ENCODE results near the gene OTOL1.

Gene OTOL1

DNA sequence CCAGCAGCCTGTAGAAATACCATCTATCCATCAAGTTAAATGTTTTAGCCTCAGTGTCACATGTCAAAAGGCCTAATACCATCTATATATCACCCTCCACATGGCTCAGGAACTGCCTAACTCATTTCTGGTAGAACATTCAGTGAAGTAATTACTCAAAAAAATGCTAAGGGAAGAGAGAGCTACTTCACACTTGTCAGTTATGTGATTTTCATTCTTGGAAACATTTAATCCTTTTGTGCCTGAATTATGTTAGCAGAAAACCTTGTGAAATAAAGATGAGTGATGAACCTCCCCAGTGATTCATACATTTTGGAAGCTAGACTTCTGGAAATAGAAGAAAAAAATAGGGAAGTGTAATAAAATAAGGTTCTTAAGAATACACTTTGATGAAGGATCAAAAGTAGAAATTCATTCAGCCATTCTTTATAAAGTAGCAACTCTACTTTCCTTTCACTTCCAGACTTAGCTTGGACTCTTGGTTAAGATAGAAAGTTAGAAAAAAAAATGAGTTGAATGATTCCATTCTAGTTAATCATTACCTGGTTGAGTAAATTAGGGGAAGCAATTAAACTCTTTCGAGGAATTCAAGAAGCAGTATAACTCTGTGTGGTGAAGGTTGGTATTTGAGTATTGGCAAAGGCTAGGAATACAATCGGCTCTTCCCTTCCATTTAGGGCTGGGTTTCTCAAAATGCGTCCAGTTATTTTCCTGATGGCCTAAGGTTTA lies 3.6 kb downstream of the OTOL1 start:
- no peaks in the 10 kb centered on the region for H3K4me1 Mint-ChIP-seq (ENCODE audit: low read depth)
- H3K27ac Mint-ChIP-seq: no peak overlapping the region
- H3K9me3 Mint-ChIP-seq: peaks cover 3% of the 10 kb centered on the region
- H3K36me3 Mint-ChIP-seq (ENCODE audit: low read depth): no peaks in the 10 kb centered on the region
- H3K27me3 Mint-ChIP-seq (ENCODE audit: low read depth): no peaks in the 10 kb centered on the region
- H3K4me3 Mint-ChIP-seq: no peak overlapping the region

DNA sequence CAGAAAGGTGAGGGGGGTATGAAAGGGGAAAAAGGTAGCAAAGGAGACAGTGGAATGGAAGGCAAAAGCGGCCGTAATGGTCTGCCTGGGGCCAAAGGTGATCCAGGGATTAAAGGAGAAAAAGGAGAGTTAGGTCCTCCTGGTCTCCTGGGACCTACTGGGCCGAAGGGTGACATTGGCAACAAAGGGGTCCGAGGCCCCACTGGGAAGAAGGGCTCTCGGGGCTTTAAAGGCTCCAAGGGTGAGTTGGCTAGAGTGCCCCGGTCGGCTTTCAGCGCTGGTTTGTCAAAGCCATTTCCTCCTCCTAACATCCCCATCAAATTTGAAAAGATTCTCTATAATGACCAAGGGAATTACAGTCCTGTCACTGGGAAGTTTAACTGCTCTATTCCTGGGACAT lies 6.7 kb downstream of the OTOL1 start:
- Mint-ChIP-seq H3K27ac (no peak overlapping the region), H3K9me3 (no peaks in the 10 kb centered on the region), H3K27me3 (ENCODE audit: low read depth) (no peaks in the 10 kb centered on the region), H3K4me3 (no peak overlapping the region), H3K36me3 (ENCODE audit: low read depth) (no peaks in the 10 kb centered on the region), H3K4me1 (ENCODE audit: low read depth) (no peaks in the 10 kb centered on the region)

DNA sequence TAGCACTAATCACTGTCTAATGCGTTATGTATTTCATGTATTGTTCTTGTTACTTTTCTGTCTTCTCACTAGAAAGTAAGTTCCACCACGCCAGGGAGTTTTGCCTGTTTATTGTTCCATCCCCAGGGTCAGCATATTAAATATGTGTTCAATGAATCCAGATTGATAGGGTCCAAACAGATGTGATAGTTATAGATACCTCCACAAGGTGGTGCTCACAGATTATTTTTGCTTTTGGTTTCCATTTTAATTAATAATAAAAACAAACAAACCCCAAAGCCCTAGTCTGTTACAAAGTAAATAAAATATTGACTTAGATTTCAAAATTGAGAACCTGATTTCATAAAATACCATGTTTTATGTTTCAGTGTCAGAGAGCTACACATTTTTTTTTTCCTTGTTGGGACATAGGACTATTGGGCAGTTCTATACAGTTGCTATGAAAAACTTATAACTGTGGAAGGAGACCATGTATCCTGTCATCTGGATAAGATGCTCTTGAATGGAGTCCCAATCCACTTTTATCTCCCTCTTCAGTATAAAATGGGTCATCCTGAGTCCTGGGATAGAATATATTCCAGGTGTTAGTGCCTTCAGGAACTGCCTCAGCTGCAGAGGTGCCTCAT lies 12.4 kb downstream of the OTOL1 start:
- H3K36me3 Mint-ChIP-seq (ENCODE audit: low read depth): no peaks in the 10 kb centered on the region
- no peaks in the 10 kb centered on the region for H3K27me3 Mint-ChIP-seq (ENCODE audit: low read depth)
- no peaks in the 10 kb centered on the region for H3K4me1 Mint-ChIP-seq (ENCODE audit: low read depth)
- no peak overlapping the region for H3K27ac Mint-ChIP-seq
- no peak overlapping the region for H3K4me3 Mint-ChIP-seq
- no peaks in the 10 kb centered on the region for H3K9me3 Mint-ChIP-seq

DNA sequence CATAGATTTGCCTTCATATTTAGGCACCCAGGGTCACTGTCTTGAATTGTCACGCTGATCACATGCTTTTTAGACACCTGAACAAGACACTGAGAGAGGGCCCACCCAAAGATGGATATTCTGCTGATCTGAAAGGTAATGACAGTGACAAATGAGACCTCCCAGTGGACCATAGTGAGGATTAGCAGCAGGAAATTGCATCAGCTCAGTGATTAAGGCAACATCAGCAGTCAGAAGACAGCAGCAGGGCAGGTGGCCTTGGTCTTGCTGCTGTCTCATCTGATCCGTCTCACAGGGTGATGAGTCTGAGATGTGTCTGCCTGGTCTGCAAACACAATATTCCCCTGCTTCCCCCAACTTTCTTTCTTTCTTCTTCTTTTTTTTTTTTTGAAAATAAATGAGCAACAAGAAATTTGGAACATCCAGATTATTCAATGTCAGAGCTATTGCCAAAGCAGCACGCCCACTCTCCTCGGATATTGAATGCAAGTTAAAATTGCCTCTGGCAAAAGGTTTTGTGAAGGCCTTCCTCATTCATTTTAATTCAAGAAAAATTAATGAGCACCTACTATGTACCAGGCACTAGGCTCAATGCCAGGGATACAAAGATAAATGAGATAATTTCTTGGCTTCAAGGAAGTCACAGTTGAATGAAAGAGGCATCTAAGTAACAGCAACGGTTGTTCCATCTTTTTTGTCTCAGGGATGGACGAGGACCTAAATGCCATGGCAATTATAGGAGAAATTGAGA lies 14.1 kb downstream of the OTOL1 start:
- no peak overlapping the region for H3K27ac Mint-ChIP-seq
- H3K27me3 Mint-ChIP-seq (ENCODE audit: low read depth): no peaks in the 10 kb centered on the region
- H3K4me3 Mint-ChIP-seq: no peak overlapping the region
- no peaks in the 10 kb centered on the region for H3K9me3 Mint-ChIP-seq
- H3K4me1 Mint-ChIP-seq (ENCODE audit: low read depth): no peaks in the 10 kb centered on the region
- no peaks in the 10 kb centered on the region for H3K36me3 Mint-ChIP-seq (ENCODE audit: low read depth)

DNA sequence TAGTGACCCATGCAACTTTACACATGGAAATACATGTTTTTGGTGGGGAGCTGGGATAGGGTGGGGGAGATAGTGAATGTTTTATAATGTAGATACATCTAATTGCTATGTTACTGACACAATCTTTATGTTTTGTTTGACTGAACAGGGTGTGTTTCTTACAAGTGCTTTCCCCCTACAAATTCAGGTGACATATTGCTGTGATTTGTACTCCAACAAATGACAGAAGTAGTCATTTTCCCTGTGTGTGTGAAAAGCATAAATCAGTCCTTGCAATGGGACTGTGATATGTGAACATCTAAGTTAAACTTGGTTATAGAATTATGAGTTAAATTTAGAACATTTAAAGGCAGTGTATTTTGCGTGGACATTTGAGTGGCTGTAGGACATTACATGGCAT lies 27.3 kb downstream of the OTOL1 start:
- Mint-ChIP-seq H3K36me3 (ENCODE audit: low read depth) (no peaks in the 10 kb centered on the region), H3K27me3 (ENCODE audit: low read depth) (no peaks in the 10 kb centered on the region), H3K27ac (no peak overlapping the region), H3K4me3 (no peak overlapping the region), H3K4me1 (ENCODE audit: low read depth) (no peaks in the 10 kb centered on the region), H3K9me3 (no peaks in the 10 kb centered on the region)

DNA sequence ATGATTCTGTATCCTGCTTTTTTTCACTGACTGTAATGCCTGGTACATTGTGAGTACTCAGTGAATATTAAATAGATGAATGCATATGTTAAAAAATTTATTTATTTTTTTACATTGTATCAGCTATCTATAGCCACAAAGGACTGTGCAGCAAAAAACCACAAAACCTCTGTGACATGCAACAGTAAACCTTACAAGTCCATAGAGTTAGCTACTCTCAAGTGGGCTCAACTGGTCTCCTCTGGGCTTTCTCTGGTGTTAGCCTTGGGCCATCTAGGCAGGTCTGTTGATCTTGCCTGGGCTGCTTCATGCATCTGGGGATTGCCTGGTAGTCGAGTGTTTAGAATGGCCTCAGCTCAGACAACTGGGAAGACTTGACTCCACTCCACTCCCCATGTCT lies 35.3 kb downstream of the OTOL1 start:
- no peak overlapping the region for H3K27ac Mint-ChIP-seq
- H3K9me3 Mint-ChIP-seq: no peaks in the 10 kb centered on the region
- H3K4me3 Mint-ChIP-seq: no peak overlapping the region
- no peaks in the 10 kb centered on the region for H3K4me1 Mint-ChIP-seq (ENCODE audit: low read depth)
- H3K36me3 Mint-ChIP-seq (ENCODE audit: low read depth): no peaks in the 10 kb centered on the region
- H3K27me3 Mint-ChIP-seq (ENCODE audit: low read depth): no peaks in the 10 kb centered on the region

DNA sequence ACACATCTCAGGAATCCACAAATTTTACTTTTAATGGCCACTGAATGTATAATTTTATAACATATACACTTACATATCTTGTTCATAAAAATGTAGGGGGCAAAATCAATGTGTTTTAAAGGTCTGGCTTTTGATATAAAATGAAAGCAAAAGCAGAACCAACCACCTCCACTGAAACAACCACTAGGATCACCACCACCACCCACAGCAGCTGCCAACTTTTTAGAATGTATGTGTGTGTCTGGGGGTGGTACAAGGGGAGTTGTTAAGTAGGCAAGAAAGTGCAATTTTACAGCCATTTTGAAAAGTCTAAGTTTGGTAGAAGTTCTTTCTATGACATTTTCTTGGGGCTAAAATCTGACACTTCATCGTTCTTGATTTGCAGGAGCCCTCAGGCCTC lies 44.0 kb downstream of the OTOL1 start:
- Mint-ChIP-seq H3K4me1 (ENCODE audit: low read depth) (no peaks in the 10 kb centered on the region), H3K36me3 (ENCODE audit: low read depth) (no peaks in the 10 kb centered on the region), H3K27me3 (ENCODE audit: low read depth) (no peaks in the 10 kb centered on the region), H3K27ac (no peak overlapping the region), H3K4me3 (no peak overlapping the region), H3K9me3 (no peaks in the 10 kb centered on the region)

DNA sequence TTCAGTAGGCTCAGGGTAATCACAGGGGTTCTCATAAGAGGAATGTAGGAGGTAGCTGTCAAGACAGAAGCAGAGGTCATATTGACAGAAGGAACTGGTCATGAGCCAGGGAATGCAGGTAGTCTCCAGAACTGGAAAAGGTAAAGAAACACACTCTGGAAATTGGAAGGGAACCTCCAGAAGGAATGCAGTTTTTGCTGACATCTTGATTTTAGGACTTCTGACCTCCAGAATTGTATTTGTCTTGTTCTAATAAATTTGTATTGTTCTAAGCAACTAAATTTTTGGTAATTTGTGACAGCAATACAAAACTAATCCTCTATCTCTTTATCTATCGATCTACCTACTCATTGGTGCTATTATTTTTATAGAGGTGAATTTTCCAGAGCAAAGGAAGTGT lies 49.2 kb downstream of the OTOL1 start:
- no peaks in the 10 kb centered on the region for H3K27me3 Mint-ChIP-seq (ENCODE audit: low read depth)
- no peak overlapping the region for H3K27ac Mint-ChIP-seq
- H3K4me3 Mint-ChIP-seq: no peak overlapping the region
- no peaks in the 10 kb centered on the region for H3K9me3 Mint-ChIP-seq
- no peaks in the 10 kb centered on the region for H3K4me1 Mint-ChIP-seq (ENCODE audit: low read depth)
- H3K36me3 Mint-ChIP-seq (ENCODE audit: low read depth): no peaks in the 10 kb centered on the region

DNA sequence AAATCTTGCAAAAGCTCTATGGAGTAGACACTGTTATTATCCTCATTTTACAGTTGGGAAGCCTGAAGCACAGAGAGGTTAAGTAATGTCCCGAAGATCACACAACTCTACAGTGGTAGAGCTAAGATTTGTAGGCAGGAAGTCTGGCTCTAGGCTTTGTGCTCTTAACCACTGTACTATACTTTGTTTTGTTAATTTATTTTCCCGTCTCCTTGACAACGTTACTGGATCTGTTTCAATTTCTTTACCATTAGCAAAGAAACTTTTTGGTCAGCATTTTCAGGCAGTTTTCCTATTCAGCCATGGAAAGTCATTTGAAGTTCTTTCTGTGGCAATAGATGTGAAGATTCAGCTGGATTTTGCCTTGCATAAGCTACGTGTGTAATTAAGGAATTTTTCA lies 51.7 kb downstream of the OTOL1 start:
- H3K36me3 Mint-ChIP-seq (ENCODE audit: low read depth): no peaks in the 10 kb centered on the region
- H3K4me3 Mint-ChIP-seq: no peak overlapping the region
- H3K27me3 Mint-ChIP-seq (ENCODE audit: low read depth): no peaks in the 10 kb centered on the region
- H3K4me1 Mint-ChIP-seq (ENCODE audit: low read depth): no peaks in the 10 kb centered on the region
- no peaks in the 10 kb centered on the region for H3K9me3 Mint-ChIP-seq
- no peak overlapping the region for H3K27ac Mint-ChIP-seq

DNA sequence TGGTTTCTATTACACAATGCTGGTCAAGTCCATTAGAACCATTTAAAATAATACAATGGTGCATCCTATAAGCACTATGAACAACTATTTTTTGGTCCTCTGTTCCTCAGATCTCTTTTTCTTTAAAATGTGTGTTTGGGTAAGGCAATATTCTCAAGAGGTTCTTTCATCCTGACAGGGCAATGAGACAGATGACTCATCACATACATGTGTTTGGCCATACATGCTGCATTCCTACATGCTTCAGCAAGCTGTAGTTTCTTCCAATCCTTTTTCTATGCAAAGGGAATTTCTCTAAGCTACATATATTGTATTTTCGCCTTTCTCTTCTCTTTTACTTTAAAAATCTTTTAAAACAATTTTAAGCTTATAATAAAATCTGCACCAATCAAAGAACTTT lies 52.7 kb downstream of the OTOL1 start:
- H3K27ac Mint-ChIP-seq: no peak overlapping the region
- no peaks in the 10 kb centered on the region for H3K9me3 Mint-ChIP-seq
- H3K36me3 Mint-ChIP-seq (ENCODE audit: low read depth): no peaks in the 10 kb centered on the region
- no peak overlapping the region for H3K4me3 Mint-ChIP-seq
- H3K4me1 Mint-ChIP-seq (ENCODE audit: low read depth): no peaks in the 10 kb centered on the region
- H3K27me3 Mint-ChIP-seq (ENCODE audit: low read depth): no peaks in the 10 kb centered on the region

DNA sequence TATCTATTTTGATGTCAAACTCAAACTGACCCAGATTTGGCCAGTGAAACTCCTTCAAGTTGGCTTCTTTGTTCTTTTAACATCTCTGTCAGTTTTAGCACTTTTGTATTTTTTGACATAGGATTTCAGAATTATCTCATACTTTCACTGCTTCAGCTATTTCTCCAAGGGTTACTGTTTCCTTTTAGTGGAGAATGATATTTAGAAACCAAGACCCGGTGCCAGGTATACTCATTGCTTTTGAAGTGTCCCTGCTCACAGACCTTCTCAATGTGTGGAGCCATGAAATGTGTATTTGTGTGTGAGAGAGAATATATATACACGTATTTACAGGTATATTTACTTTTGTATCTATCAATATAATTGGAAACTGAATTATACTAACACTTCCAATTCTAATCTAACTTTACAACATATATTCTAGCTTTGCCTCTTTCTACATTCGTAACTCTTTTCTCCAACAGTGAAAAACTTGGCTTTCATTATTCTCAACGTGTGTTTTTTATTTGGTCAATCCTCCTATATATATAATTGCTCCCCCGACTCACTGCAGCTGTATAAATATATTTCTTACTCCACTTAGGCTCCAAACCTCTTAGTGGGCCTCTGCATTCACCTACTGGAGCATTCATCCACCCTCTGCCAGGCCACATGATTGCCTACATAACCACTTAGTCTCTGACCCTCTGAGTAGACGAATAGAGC lies 54.0 kb downstream of the OTOL1 start:
- Mint-ChIP-seq H3K27me3 (ENCODE audit: low read depth) (no peaks in the 10 kb centered on the region), H3K4me3 (no peak overlapping the region), H3K27ac (no peak overlapping the region), H3K4me1 (ENCODE audit: low read depth) (no peaks in the 10 kb centered on the region), H3K9me3 (no peaks in the 10 kb centered on the region), H3K36me3 (ENCODE audit: low read depth) (no peaks in the 10 kb centered on the region)

DNA sequence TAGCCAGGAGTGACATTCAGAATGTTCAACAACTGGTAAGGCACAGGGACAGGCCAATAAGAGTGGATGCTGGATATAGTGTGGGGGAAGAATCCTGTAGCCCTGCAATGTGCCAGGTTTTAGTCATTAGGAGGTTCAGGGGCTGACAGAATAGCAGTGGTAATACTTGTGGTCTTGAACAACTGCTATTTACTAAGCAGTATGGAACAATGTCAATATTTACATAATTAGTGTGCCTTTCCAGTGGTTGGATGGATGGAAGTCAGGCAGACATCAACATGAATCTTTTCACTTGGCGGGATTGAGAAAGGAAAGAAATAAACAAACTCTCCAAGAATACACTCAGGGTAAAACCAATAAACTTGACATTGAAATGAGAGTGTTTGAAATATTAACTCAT lies 55.1 kb downstream of the OTOL1 start:
- no peaks in the 10 kb centered on the region for H3K36me3 Mint-ChIP-seq (ENCODE audit: low read depth)
- H3K27me3 Mint-ChIP-seq (ENCODE audit: low read depth): no peaks in the 10 kb centered on the region
- H3K4me1 Mint-ChIP-seq (ENCODE audit: low read depth): no peaks in the 10 kb centered on the region
- H3K9me3 Mint-ChIP-seq: no peaks in the 10 kb centered on the region
- no peak overlapping the region for H3K27ac Mint-ChIP-seq
- no peak overlapping the region for H3K4me3 Mint-ChIP-seq

DNA sequence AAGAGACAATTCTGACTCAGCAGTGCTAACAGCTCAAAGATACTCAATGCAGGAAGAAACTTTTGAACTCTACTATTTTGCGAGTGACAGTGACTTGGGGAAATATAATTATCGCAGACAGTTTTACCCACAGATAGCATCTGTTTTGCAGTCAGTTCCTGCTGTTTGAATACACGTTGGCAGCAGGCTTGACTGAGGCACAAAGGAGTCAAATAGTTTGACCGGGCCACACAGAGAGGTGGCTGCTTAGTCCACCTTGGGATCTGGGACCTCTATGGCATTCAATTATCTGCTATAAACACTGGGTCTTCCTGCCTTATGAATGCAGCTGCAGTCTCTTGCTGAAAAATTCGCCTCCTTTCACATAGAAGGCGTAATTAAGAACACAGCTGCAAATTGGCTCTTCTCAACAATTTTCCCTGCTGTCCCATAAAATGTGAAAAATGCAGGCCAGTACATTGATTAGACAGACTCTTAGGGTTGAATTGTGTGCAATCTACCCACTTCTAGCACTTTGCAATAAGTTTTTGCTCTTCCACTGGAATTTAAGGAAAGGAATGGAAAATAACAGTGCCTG lies 56.5 kb downstream of the OTOL1 start:
- H3K27me3 Mint-ChIP-seq (ENCODE audit: low read depth): no peaks in the 10 kb centered on the region
- no peaks in the 10 kb centered on the region for H3K36me3 Mint-ChIP-seq (ENCODE audit: low read depth)
- H3K27ac Mint-ChIP-seq: no peak overlapping the region
- H3K9me3 Mint-ChIP-seq: no peaks in the 10 kb centered on the region
- H3K4me3 Mint-ChIP-seq: no peak overlapping the region
- no peaks in the 10 kb centered on the region for H3K4me1 Mint-ChIP-seq (ENCODE audit: low read depth)

Data from T-helper 1 cell treated with Interleukin-12 subunit alpha and Interleukin-12 subunit beta and Interleukin-4 antibody, amounts not matched to agents 30 μg/mL and 1 μg/mL, for 36 hours (primary cell).